ENCODE measurements around the gene F2RL2.

Gene F2RL2

GRCh38 chr5:76571559-76571958 lies 51.6 kb downstream of the F2RL2 start:
- Histone ChIP-seq H3K4me1 (ENCODE audit: control insufficient read depth, low read length) (peaks cover 34% of the 10 kb centered on the region), H4K20me1 (ENCODE audit: control insufficient read depth, insufficient read depth, low read depth, low read length) (no peaks in the 10 kb centered on the region), H3K27ac (ENCODE audit: low read depth, low read length) (peak overlapping the region; percentile 55), H3K27me3 (ENCODE audit: control insufficient read depth, low read length) (no peaks in the 10 kb centered on the region), H3F3A (ENCODE audit: control insufficient read depth, insufficient read depth) (0 out of 2 replicates have a peak, but pooled peaks cover 2% of the 10 kb centered on the region), H3K9me3 (ENCODE audit: control insufficient read depth, insufficient read depth, low read length) (no peaks in the 10 kb centered on the region), H3K4me3 (ENCODE audit: low read length) (peak overlapping the region; percentile 57), H3K9me2 (replicated peaks; ENCODE audit: control insufficient read depth, low read length) (no peaks in the 10 kb centered on the region), H3K79me2 (ENCODE audit: control insufficient read depth, low read length) (peaks cover 2% of the 10 kb centered on the region; the same call in 1 of the 2 replicates), H3K36me3 (ENCODE audit: control insufficient read depth, low read length) (peaks cover 9% of the 10 kb centered on the region), H3K4me2 (ENCODE audit: low read length) (peak overlapping the region; percentile 78)
- no peak for TF ChIP-seq EZH2phosphoT487 (IDR thresholded peaks at IDR 0.05; ENCODE audit: borderline replicate concordance, low read length)
- peak; percentile 40 for TF ChIP-seq CTCF (IDR thresholded peaks at IDR 0.05; ENCODE audit: low read depth, low read length, poor library complexity, severe bottlenecking)

DNA sequence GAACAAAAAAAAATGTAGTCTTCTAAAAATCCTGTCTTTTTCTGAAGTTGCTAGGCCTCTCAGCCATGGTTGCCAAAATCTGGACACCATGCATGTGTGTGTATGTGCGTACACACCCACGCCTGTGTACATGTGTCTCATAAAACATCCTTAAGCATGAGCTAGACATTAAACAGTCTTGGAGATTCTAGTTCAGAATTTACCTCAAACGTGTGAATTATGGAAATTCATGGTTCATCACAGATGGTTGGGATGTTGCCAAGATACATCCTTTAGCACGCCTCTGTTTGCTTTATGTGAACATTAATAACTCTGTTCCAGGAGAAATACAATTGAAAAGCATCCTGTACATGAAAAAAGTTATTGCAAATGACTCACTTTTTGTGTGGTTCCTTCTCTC lies 53.0 kb downstream of the F2RL2 start:
- H3K4me3 ChIP-seq (ENCODE audit: low read length): no peak overlapping the region
- no peaks in the 10 kb centered on the region for H4K20me1 ChIP-seq (ENCODE audit: control insufficient read depth, insufficient read depth, low read depth, low read length)
- TF ChIP-seq CTCF (IDR thresholded peaks at IDR 0.05; ENCODE audit: low read depth, low read length, poor library complexity, severe bottlenecking): no peak
- TF ChIP-seq EZH2phosphoT487 (IDR thresholded peaks at IDR 0.05; ENCODE audit: borderline replicate concordance, low read length): no peak
- no peak overlapping the region for H3K27ac ChIP-seq (ENCODE audit: low read depth, low read length)
- H3K36me3 ChIP-seq (ENCODE audit: control insufficient read depth, low read length): peaks cover 9% of the 10 kb centered on the region
- H3K4me1 ChIP-seq (ENCODE audit: control insufficient read depth, low read length): peaks cover 34% of the 10 kb centered on the region
- H3K9me3 ChIP-seq (ENCODE audit: control insufficient read depth, insufficient read depth, low read length): no peaks in the 10 kb centered on the region
- no peaks in the 10 kb centered on the region for H3K9me2 ChIP-seq (replicated peaks; ENCODE audit: control insufficient read depth, low read length)
- no peaks in the 10 kb centered on the region for H3K27me3 ChIP-seq (ENCODE audit: control insufficient read depth, low read length)
- H3K79me2 ChIP-seq (ENCODE audit: control insufficient read depth, low read length): peaks cover 2% of the 10 kb centered on the region; the same call in 1 of the 2 replicates
- H3K4me2 ChIP-seq (ENCODE audit: low read length): no peak overlapping the region
- no peaks in the 10 kb centered on the region for H3F3A ChIP-seq (ENCODE audit: control insufficient read depth, insufficient read depth)
